Ovary (tissue), 9 donors: Measurements from ENCODE around the gene SUGT1. TPM values are rescaled to one million over a fixed set of nuclear protein-coding genes. Genes with fewer than 3 reads are reported as not detected.
"Not testable (repeated sequence)": the region's sequence is repeated elsewhere in the genome, so short reads cannot be mapped to it uniquely, and the experiment has no call there.

Source experiments
- DNase-seq, 5 donors: peaks; one replicate each; pipeline ENCODE4 v3.0.0-alpha.2; 2019 to 2020
- H3K27ac ChIP-seq, 2 donors: fragments of 200-600 bp; one replicate each; pipeline versions ENCODE4 v1.5.1 to v1.8.0; 2019 to 2022
- H3K27me3 ChIP-seq: fragments of 200-600 bp; one replicate; pipeline ENCODE4 v1.8.0; 2022
- H3K36me3 ChIP-seq: fragments of 200-600 bp; sonication (generic); one replicate; pipeline ENCODE4 v1.5.1; 2019
- H3K4me1 ChIP-seq: one replicate; pipeline ENCODE4 v1.8.1; 2013; ENCODE audit warnings: mild to moderate bottlenecking, moderate library complexity; ENCODE audit not compliant: insufficient read depth
- H3K4me3 ChIP-seq: fragments of 200-600 bp; sonication (generic); one replicate; pipeline ENCODE4 v1.5.1; 2017
- H3K9me3 ChIP-seq, 2 donors: fragments of 200-600 bp in 1 of 2; sonication (generic) in 1 of 2; one replicate each; pipeline versions ENCODE4 v1.5.1 to v1.8.1; 2013 to 2019; ENCODE audit warnings: mild to moderate bottlenecking in 1 of 2, moderate library complexity in 1 of 2
- CTCF ChIP-seq, 3 donors: fragments of 450-650 bp in 2 of 3; fragments of 200-600 bp in 1 of 3; IDR thresholded peaks; one replicate each; pipeline versions ENCODE4 v1.5.1 to v1.8.0; 2016 to 2022; ENCODE audit warnings: antibody characterized with exemption in 3 of 3, mild to moderate bottlenecking in 1 of 3
- EP300 ChIP-seq: sonication (generic); formaldehyde crosslinking; IDR thresholded peaks from one replicate; pipeline ENCODE4 v1.6.1; 2017; ENCODE audit warnings: antibody characterized with exemption
- POLR2A ChIP-seq: fragments of 450-650 bp; IDR thresholded peaks from one replicate; pipeline ENCODE4 v1.6.1; 2017; ENCODE audit warnings: antibody characterized with exemption, mild to moderate bottlenecking, moderate library complexity
- WGBS, 3 donors: extraction: QIAGEN DNeasy Blood & Tissue Kit in 1 of 3; methylation state at CpG; one replicate each; pipeline versions ENCODE4 v1.1.5 to v1.1.7; 2013 to 2017; 5-methylcytosine and 5-hydroxymethylcytosine counted together
- intact Hi-C, 4 donors: fragments of 100-400 bp; cut with DNase I; formaldehyde crosslinking; loops; one replicate each; pipeline versions ENCODE4 v1.11.0 to v1.15.1; 2022 to 2023
- polyA plus RNA-seq, 2 donors: library from polyadenylated mRNA; stranded (reverse); fragments of 200-250 nt in 1 of 2; fragments of 350-450 nt in 1 of 2; fragmentation: Illumina TruSeq in 1 of 2; extraction: RNeasy Lipid Tissue Mini Kit (QIAGEN cat#74804) in 1 of 2; gene quantifications; one replicate each; pipeline ENCODE4 v1.2.3, GENCODE V29; 2013 to 2014
- total RNA-seq, 7 donors: library from RNA; depleted of rRNA in 2 of 7; stranded (reverse); fragments of >200 nt in 2 of 7; fragmentation: NEBNext Ultra II Directional in 3 of 7; extraction: Animal tissue kit (Norgen Biotek cat#: 25700) in 3 of 7; gene quantifications; one replicate each; pipeline versions ENCODE4 v1.1.0 to v1.2.4, GENCODE V29; 2016 to 2023
- donor health status: DM: no; HTN: no; CAD: no; lungs with moderate emphysema.
- donor health status: DM: no; HTN: no; CAD: no.
- donor health status: Bipolar disorder and iron deficiency.
- donor health status: DM: yes; HTN: yes; CAD: no.
- donor health status: DM: no; HTN: no; CAD: no.
- donor health status: DM: yes; HTN: yes; CAD: no.

The SUGT1 gene
- total and polyA plus RNA-seq, 9 donors: 20.0 to 50.7 (median 44.8) TPM

- TF ChIP-seq CTCF (IDR thresholded peaks at IDR 0.05): no peak
- TF ChIP-seq POLR2A: no peak
- TF ChIP-seq EP300: no peak
- intact Hi-C loops: no loop called here
- no peaks in the 10 kb centered on the region for H3K4me1 ChIP-seq
- H3K9me3 ChIP-seq: no peaks in the 10 kb centered on the region
- no peak overlapping the region for H3K27ac ChIP-seq
- no peak overlapping the region for H3K4me3 ChIP-seq
- no peak for DNase-seq
- H3K36me3 ChIP-seq: no peaks in the 10 kb centered on the region
- no peaks in the 10 kb centered on the region for H3K27me3 ChIP-seq
- WGBS, 3 donors: 68 to 73% (median 69%) methylated on average over 2 of the region's 2 CpGs
Measured at GRCh38 chr13:52669677-52670076, 17.0 kb downstream of the SUGT1 start.

- no peaks in the 10 kb centered on the region for H3K9me3 ChIP-seq
- H3K36me3 ChIP-seq: no peaks in the 10 kb centered on the region
- H3K4me3 ChIP-seq: no peak overlapping the region
- no peaks in the 10 kb centered on the region for H3K27me3 ChIP-seq
- intact Hi-C loops: no loop called here
- DNase-seq: no peak
- H3K4me1 ChIP-seq: no peaks in the 10 kb centered on the region
- TF ChIP-seq EP300 (no peak), CTCF (IDR thresholded peaks at IDR 0.05) (no peak), POLR2A (no peak)
- WGBS, 3 donors: 97 to 98% (median 98%) methylated on average over 8 of the region's 8 CpGs
- H3K27ac ChIP-seq: no peak overlapping the region
Measured at GRCh38 chr13:52670726-52671125, 18.1 kb downstream of the SUGT1 start.

- no peaks in the 10 kb centered on the region for H3K4me1 ChIP-seq
- no peak for DNase-seq
- H3K36me3 ChIP-seq: no peaks in the 10 kb centered on the region
- 97 to 100% (median 100%) methylated on average over 1 of the region's 1 CpG for WGBS, 3 donors
- intact Hi-C loops: no loop called here
- no peak overlapping the region for H3K4me3 ChIP-seq
- H3K27ac ChIP-seq: no peak overlapping the region
- TF ChIP-seq EP300: no peak
- H3K27me3 ChIP-seq: no peaks in the 10 kb centered on the region
- H3K9me3 ChIP-seq: no peaks in the 10 kb centered on the region
Measured at GRCh38 chr13:52673465-52673864, 20.8 kb downstream of the SUGT1 start.

GRCh38 chr13:52677823-52678222, 25.2 kb downstream of the SUGT1 start:
- no peak for DNase-seq
- no peaks in the 10 kb centered on the region for H3K36me3 ChIP-seq
- TF ChIP-seq CTCF (IDR thresholded peaks at IDR 0.05) (no peak), POLR2A (no peak), EP300 (no peak)

GRCh38 chr13:52685806-52686205, 33.2 kb downstream of the SUGT1 start:
- DNase-seq, H3K4me1 ChIP-seq, H3K27ac ChIP-seq, intact Hi-C loops, H3K36me3 ChIP-seq, H3K9me3 ChIP-seq, H3K27me3 ChIP-seq, H3K4me3 ChIP-seq: not testable (repeated sequence)
- 93 to 95% (median 94%) methylated on average over 9 of the region's 9 CpGs for WGBS, 3 donors

More at GRCh38 chr13:52677823-52678222, 25.2 kb downstream of the SUGT1 start:
- Histone ChIP-seq H3K27ac (no peak overlapping the region), H3K4me1 (no peaks in the 10 kb centered on the region), H3K27me3 (no peaks in the 10 kb centered on the region), H3K4me3 (no peak overlapping the region), H3K9me3 (no peaks in the 10 kb centered on the region)
- WGBS, 3 donors: 98 to 100% (median 99%) methylated on average over 1 of the region's 1 CpG
- intact Hi-C loops: no loop called here

- intact Hi-C loops: no loop called here
- 93 to 96% (median 94%) methylated on average over 4 of the region's 4 CpGs for WGBS, 3 donors
- Histone ChIP-seq H3K4me3 (no peak overlapping the region), H3K9me3 (no peaks in the 10 kb centered on the region), H3K36me3 (no peaks in the 10 kb centered on the region), H3K27me3 (no peaks in the 10 kb centered on the region), H3K27ac (no peak overlapping the region), H3K4me1 (no peaks in the 10 kb centered on the region)
- TF ChIP-seq POLR2A: no peak
- TF ChIP-seq EP300: no peak
- no peak for DNase-seq
Measured at GRCh38 chr13:52686376-52686775, 33.7 kb downstream of the SUGT1 start.
